ENCODE results near the gene MMEL1.
"Not testable (repeated sequence)": the region's sequence is repeated elsewhere in the genome, so short reads cannot be mapped to it uniquely, and the experiment has no call there.

DNA sequence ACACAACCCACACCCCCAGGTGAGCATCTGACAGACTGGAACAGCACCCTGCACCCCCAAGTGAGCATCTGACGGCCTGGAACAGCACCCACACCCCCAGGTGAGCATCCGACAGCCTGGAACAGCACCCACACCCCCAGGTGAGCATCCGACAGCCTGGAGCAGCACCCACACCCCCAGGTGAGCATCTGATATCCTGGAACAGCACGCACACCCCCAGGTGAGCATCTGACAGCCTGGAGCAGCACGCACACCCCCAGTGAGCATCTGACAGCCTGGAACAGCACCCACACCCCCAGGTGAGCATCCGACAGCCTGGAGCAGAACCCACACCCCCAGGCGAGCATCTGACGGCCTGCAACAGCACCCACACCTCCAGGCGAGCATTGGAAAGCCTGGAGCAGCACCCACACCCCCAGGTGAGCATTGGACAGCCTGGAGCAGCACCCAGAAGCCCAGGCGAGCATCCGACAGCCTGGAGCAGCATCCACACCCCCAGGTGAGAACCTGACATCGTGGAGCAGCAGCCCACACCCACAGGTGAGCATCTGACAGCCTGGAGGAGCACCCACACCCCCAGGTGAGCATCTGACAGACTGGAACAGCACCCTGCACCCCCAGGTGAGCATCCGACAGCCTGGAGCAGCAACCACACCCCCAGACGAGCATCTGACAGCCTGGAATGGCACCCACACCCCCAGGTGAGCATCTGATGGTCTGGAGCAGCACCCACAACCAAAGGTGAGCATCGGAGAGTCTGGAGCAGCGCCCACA is 19.5 kb upstream of the MMEL1 start:
- TF ChIP-seq, protein P1, sequence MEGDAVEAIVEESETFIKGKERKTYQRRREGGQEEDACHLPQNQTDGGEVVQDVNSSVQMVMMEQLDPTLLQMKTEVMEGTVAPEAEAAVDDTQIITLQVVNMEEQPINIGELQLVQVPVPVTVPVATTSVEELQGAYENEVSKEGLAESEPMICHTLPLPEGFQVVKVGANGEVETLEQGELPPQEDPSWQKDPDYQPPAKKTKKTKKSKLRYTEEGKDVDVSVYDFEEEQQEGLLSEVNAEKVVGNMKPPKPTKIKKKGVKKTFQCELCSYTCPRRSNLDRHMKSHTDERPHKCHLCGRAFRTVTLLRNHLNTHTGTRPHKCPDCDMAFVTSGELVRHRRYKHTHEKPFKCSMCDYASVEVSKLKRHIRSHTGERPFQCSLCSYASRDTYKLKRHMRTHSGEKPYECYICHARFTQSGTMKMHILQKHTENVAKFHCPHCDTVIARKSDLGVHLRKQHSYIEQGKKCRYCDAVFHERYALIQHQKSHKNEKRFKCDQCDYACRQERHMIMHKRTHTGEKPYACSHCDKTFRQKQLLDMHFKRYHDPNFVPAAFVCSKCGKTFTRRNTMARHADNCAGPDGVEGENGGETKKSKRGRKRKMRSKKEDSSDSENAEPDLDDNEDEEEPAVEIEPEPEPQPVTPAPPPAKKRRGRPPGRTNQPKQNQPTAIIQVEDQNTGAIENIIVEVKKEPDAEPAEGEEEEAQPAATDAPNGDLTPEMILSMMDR (IDR thresholded peaks at IDR 0.05; ENCODE audit: insufficient read depth, low read length): not testable (repeated sequence)
- TF ChIP-seq POLR2AphosphoS5 (IDR thresholded peaks at IDR 0.05; ENCODE audit: low read depth); REST (IDR thresholded peaks at IDR 0.05; ENCODE audit: insufficient replicate concordance, low read depth); GABPA (IDR thresholded peaks at IDR 0.05; ENCODE audit: low read depth); SPI1 (IDR thresholded peaks at IDR 0.05; ENCODE audit: borderline replicate concordance, low read depth): not testable (repeated sequence)
